Stimulated activated CD8-positive, alpha-beta memory T cell treated with anti-CD3 and anti-CD28 coated beads, Interleukin-7, amount 100 ng/mL, for 1 hour (primary cell): Measurements from ENCODE around the gene CD68.

ENCODE experiments used
- DNase-seq, 2 donors: peaks; one replicate each; pipeline ENCODE4 v3.0.0-alpha.2; 2020; ENCODE audit warnings: low read depth in 2 of 2

CD68 gene

DNA sequence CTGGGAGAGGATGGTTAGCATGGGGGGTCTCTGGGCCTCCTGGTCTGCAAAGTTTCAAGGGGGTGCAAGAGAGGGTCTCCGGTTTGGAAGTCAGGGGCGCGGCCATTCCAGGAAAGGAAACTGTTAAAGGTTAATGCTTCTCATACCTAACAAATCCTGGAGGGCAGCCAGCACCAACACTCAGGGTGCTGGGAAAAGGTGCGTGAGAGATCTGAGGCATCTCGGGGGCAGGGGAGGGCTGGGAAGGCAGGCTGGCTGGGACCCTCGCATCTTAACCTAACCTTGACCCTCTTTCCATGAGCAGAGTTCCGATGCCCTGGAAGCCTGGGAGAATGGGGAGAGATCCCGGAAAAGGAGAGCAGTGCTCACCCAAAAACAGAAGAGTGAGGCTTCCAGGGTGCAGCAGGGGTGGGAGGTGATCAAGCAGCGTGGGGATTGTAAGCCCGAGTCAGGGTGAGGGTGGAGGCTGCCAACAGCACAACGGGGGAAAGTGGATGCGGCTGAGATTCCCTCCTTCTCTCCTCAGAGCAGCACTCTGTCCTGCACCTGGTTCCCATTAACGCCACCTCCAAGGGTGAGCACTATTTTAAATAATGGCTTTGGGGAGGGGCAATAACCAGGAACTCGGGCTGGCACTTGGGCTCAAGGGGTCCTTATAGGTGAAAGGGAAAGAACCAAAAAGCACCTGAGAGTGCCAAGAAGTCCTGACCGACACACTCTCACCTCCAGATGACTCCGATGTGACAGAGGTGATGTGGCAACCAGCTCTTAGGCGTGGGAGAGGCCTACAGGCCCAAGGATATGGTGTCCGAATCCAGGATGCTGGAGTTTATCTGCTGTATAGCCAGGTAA, 19.9 kb upstream of the CD68 start:
- no peak for DNase-seq

DNA sequence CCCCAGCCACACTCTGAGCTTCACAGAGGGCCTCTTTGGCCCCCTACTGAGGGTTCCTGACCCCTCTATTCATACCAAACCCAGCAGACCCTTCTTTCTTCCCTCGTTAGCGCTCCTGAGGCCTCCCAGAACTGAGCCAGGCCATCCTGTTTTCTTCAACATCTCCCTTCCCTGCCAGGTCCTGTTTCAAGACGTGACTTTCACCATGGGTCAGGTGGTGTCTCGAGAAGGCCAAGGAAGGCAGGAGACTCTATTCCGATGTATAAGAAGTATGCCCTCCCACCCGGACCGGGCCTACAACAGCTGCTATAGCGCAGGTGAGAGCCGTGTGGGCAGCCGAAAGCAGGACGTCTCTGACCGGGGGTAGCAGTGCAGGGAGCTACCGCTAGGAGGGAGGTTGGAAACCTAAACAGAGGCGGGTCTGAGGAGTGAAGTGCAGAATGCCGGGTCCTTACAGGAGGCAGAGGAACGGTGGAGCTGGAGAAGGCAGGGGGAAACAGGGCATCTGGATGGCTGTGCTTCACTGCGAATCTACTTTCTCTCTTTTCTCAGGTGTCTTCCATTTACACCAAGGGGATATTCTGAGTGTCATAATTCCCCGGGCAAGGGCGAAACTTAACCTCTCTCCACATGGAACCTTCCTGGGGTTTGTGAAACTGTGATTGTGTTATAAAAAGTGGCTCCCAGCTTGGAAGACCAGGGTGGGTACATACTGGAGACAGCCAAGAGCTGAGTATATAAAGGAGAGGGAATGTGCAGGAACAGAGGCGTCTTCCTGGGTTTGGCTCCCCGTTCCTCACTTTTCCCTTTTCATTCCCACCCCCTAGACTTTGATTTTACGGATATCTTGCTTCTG, 19.0 kb upstream of the CD68 start:
- DNase-seq, result no peak

DNA sequence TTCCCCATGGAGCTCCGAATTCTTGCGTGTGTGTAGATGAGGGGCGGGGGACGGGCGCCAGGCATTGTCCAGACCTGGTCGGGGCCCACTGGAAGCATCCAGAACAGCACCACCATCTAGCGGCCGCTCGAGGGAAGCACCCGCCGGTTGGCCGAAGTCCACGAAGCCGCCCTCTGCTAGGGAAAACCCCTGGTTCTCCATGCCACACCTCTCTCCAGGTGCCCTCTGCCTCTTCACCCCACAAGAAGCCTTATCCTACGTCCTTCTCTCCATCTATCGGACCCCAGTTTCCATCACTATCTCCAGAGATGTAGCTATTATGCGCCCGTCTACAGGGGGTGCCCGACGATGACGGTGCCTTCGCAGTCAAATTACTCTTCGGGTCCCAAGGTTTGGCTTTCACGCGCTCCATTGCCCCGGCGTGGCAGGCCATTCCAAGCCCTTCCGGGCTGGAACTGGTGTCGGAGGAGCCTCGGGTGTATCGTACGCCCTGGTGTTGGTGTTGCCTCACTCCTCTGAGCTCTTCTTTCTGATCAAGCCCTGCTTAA, 18.3 kb upstream of the CD68 start:
- peak; percentile 61 to 73 for DNase-seq

GRCh38 chr17:7561589-7562207, 17.7 kb upstream of the CD68 start, which contains the start of gene SENP3:
SENP3 (plus strand) TSS chr17:7561919; CDS start chr17:7563077, 1,158 bp downstream.
- peak; percentile 76 to 79 for DNase-seq

DNA sequence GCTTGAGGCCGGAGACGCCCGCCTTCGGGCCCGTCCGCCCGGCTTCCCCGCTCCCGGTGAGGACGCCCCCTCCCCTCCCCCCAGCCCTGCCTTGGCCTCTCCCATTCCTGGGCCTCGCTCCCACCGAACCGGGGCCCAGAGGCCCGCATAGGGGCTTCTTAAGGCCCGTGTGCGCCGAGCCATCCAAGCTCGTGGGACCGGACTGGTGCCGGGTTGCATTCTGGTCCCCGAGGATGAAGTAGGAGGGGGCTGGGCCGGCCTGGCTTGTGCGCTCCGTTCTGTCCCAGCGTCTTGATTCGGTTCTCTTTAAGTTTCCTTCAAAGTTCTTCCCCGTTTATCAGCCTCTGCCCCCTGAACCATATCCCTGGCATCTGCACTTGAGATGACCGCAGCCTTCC, 17.2 kb upstream of the CD68 start:
- DNase-seq, result no peak

DNA sequence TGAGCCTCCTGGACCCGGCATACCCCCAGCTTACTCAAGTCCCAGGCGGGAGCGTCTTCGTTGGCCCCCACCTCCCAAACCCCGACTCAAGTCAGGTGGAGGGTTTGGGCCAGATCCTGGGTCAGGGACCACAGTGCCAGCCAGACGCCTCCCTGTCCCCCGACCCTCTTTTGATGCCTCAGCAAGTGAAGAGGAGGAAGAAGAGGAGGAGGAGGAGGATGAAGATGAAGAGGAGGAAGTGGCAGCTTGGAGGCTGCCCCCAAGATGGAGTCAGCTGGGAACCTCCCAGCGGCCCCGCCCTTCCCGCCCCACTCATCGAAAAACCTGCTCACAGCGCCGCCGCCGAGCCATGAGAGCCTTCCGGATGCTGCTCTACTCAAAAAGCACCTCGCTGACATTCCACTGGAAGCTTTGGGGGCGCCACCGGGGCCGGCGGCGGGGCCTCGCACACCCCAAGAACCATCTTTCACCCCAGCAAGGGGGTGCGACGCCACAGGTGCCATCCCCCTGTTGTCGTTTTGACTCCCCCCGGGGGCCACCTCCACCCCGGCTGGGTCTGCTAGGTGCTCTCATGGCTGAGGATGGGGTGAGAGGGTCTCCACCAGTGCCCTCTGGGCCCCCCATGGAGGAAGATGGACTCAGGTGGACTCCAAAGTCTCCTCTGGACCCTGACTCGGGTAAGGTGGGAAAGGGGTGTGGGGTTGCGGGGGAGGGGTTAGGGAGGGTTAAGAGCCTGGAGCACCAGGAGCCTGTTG, 16.1 kb upstream of the CD68 start:
- DNase-seq, result no peak

DNA sequence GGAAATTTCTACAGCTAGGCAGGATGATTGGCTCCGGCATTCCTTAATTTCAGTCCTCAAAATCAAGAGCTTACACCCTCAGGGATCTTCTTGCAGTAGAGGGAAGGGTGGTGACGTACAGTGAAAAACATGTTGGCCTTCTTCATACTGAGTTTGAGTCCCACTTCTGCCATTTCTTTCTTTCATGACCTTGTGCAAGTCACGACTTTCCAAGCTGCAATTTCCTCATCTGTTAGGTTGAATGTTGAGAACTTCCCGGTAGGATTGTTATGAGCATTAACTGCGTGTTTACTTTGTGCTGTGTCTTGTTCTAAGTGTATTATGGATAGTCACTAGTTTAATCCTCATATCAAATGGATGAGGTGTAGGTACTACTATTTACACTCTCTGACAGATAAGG, 9.9 kb upstream of the CD68 start:
- DNase-seq, result no peak

DNA sequence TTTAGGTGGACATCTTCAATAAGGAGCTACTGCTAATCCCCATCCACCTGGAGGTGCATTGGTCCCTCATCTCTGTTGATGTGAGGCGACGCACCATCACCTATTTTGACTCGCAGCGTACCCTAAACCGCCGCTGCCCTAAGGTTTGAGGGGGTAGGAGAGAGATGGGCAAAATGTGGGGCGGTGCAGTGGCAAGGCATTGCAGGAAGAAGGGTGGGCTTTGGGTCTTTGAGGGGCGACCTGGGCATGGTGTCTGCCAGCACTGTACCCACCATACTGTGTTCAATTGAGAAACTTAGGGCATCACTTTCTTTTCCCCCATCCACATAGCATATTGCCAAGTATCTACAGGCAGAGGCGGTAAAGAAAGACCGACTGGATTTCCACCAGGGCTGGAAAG, 9.1 kb upstream of the CD68 start:
- no peak for DNase-seq

GRCh38 chr17:7572338-7572587, 7.2 kb upstream of the CD68 start:
- no peak for DNase-seq

DNA sequence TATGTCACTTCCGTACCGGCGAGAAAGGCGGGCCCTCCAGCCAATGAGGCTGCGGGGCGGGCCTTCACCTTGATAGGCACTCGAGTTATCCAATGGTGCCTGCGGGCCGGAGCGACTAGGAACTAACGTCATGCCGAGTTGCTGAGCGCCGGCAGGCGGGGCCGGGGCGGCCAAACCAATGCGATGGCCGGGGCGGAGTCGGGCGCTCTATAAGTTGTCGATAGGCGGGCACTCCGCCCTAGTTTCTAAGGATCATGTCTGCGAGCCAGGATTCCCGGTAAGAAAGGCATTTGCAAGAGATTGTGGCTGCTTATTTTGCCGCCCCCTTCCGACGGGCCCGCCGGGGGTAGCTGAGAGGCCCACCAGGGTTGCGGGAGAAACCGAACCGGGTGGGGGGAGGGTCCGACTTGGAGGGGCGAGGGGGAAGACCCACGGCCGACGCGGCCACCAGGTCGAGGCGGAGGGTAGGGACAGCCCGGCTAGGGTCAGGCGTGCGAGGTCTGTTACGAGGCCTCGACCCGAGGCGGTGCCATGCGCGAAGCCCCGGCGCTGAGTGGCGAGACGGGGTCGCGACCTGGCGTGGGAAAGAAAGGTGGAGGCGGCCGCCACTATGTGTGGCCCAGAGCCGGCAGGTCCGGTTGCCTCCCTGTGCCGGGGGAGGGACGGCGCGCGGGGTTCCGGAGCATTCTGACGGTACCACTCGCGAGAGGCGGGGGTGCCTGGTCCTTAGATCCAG, 6.7 kb upstream of the CD68 start:
- peak; percentile 100 for DNase-seq

DNA sequence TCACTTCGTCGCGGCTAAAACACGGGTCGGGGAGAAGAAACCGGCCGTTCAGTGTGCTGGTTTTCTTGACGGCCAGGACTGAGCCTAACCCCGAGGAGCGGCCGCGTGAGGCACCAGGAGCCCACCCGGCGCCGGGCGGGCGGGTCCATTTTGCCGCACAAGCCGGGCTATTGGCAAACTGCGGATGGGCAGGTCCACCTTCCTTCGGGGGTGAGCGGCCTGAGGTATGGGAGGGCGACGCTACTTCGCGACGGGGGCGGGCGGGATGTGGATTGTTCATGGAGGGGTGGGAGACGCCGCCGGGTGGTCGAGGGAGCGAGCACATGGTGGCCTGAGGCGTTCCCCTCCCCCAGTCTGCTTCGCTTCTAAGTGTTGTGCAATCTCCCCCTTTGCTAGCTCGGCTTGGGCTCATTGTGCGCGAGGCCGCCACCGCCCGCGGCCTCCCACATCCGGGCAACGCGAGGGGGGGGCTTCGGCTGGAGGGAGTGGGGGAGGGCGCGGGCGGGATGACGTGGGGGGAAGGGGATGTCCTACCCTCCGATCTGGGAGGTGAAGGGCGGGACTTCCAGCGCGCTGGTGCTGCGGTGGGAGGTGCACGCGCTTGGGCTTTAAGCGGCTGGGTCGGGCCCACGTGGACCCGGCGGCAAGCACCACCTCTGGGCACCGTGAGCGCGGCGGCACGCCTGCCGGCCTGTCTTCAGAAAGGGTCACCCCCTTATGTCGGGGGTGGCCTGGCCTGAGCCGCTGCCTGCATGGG, 5.9 kb upstream of the CD68 start:
- peak; percentile 77 to 82 for DNase-seq

GRCh38 chr17:7574176-7574953, 5.1 kb upstream of the CD68 start:
- no peak for DNase-seq

GRCh38 chr17:7575481-7575883, 4.0 kb upstream of the CD68 start:
- no peak for DNase-seq

GRCh38 chr17:7575959-7576358, 3.5 kb upstream of the CD68 start:
- no peak for DNase-seq

GRCh38 chr17:7576432-7576937, 3.0 kb upstream of the CD68 start:
- DNase-seq, result no peak

- DNase-seq, result no peak
These were observed 1.9 kb upstream of the CD68 start for GRCh38 chr17:7577327-7578199.

DNA sequence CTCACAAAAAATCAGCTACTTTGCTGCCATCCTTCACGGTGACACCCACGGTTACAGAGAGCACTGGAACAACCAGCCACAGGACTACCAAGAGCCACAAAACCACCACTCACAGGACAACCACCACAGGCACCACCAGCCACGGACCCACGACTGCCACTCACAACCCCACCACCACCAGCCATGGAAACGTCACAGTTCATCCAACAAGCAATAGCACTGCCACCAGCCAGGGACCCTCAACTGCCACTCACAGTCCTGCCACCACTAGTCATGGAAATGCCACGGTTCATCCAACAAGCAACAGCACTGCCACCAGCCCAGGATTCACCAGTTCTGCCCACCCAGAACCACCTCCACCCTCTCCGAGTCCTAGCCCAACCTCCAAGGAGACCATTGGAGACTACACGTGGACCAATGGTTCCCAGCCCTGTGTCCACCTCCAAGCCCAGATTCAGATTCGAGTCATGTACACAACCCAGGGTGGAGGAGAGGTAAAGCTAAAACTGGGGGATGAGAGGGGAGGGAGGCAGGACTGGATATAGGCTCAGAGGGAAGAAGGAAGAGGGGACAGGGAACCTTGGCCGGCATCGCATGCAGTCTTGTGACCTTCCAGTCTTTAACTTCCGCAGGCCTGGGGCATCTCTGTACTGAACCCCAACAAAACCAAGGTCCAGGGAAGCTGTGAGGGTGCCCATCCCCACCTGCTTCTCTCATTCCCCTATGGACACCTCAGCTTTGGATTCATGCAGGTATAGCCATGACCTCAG, 581 bp downstream of the CD68 start:
- DNase-seq, result no peak
